Epithelial cell of prostate (primary cell): Measurements from ENCODE around the gene DHFR2.
"Not testable (repeated sequence)": the region's sequence is repeated elsewhere in the genome, so short reads cannot be mapped to it uniquely, and the experiment has no call there.

Experiments
- DNase-seq: peaks from one replicate; pipeline ENCODE4 v3.0.0-alpha.2; 2011; ENCODE audit warnings: low read depth, low spot score
- H3K27ac ChIP-seq: fragments of 450-650 bp; 2 replicates; pipeline ENCODE4 v1.5.1; 2017; ENCODE audit warnings: mild to moderate bottlenecking

Gene DHFR2

GRCh38 chr3:94062513-94063404 lies at the start of gene DHFR2, which contains the start of gene NSUN3:
TSS of gene DHFR2 (minus strand) at chr3:94062916. CDS start at chr3:94061511, 1,405 bp downstream.
TSS of gene NSUN3 (plus strand) at chr3:94063061. CDS start at chr3:94063127, 66 bp downstream.
- peak within 1 kb of the TSS; percentile 91 for H3K27ac ChIP-seq
- peak; percentile 82 for DNase-seq

GRCh38 chr3:94110854-94111253 lies 48.1 kb upstream of the DHFR2 start:
- no peak for DNase-seq
- H3K27ac ChIP-seq = no peak overlapping the region

- not testable (repeated sequence) for H3K27ac ChIP-seq, DNase-seq
These were observed 47.5 kb upstream of the DHFR2 start for GRCh38 chr3:94110232-94110631.

GRCh38 chr3:94106268-94106667 lies 43.6 kb upstream of the DHFR2 start:
- H3K27ac ChIP-seq = no peak overlapping the region
- DNase-seq = no peak

- DNase-seq = no peak
- H3K27ac ChIP-seq = no peak overlapping the region
These were observed 39.1 kb upstream of the DHFR2 start for GRCh38 chr3:94101860-94102259.

- DNase-seq = no peak
- H3K27ac ChIP-seq = no peak overlapping the region
These were observed 36.6 kb upstream of the DHFR2 start for GRCh38 chr3:94099311-94099710.

GRCh38 chr3:94098452-94098851 lies 35.7 kb upstream of the DHFR2 start:
- DNase-seq = no peak
- H3K27ac ChIP-seq = no peak overlapping the region

- no peak overlapping the region for H3K27ac ChIP-seq
- DNase-seq = no peak
These were observed 32.4 kb upstream of the DHFR2 start for GRCh38 chr3:94095111-94095510.

- no peak overlapping the region for H3K27ac ChIP-seq
- no peak for DNase-seq
These were observed 30.4 kb upstream of the DHFR2 start for GRCh38 chr3:94093151-94093550.

GRCh38 chr3:94092086-94092485 lies 29.4 kb upstream of the DHFR2 start:
- no peak for DNase-seq
- no peak overlapping the region for H3K27ac ChIP-seq

GRCh38 chr3:94089126-94089525 lies 26.4 kb upstream of the DHFR2 start:
- H3K27ac ChIP-seq = no peak overlapping the region
- no peak for DNase-seq

GRCh38 chr3:94083261-94083660 lies 20.5 kb upstream of the DHFR2 start:
- H3K27ac ChIP-seq = no peak overlapping the region

GRCh38 chr3:94082391-94082937 lies 19.7 kb upstream of the DHFR2 start:
- H3K27ac ChIP-seq = no peak overlapping the region
- no peak for DNase-seq

More at GRCh38 chr3:94083261-94083660, 20.5 kb upstream of the DHFR2 start:
- no peak for DNase-seq

GRCh38 chr3:94081884-94082283 lies 19.2 kb upstream of the DHFR2 start:
- no peak overlapping the region for H3K27ac ChIP-seq
- no peak for DNase-seq

GRCh38 chr3:94080552-94080951 lies 17.8 kb upstream of the DHFR2 start:
- DNase-seq, H3K27ac ChIP-seq: not testable (repeated sequence)

GRCh38 chr3:94076055-94076454 lies 13.3 kb upstream of the DHFR2 start:
- no peak for DNase-seq
- H3K27ac ChIP-seq = peak overlapping the region; percentile 13

- no peak for DNase-seq
- H3K27ac ChIP-seq = no peak overlapping the region
These were observed 9.1 kb upstream of the DHFR2 start for GRCh38 chr3:94071713-94072284.

GRCh38 chr3:94070341-94070911 lies 7.7 kb upstream of the DHFR2 start:
- H3K27ac ChIP-seq = no peak overlapping the region
- no peak for DNase-seq

- H3K27ac ChIP-seq = no peak overlapping the region
- DNase-seq = no peak
These were observed 6.6 kb upstream of the DHFR2 start for GRCh38 chr3:94069194-94069813.
